Endothelial cell (in vitro differentiated cells): ENCODE measurements around the gene PIP4K2C. TPM values are rescaled to one million over a fixed set of nuclear protein-coding genes. Genes with fewer than 3 reads are reported as not detected.
A peak's percentile ranks its signal among the peaks of the same experiment; 100 is the strongest.
"Not testable (repeated sequence)": the region's sequence is repeated elsewhere in the genome, so short reads cannot be mapped to it uniquely, and the experiment has no call there.

Experiments used
- DNase-seq: peaks from one replicate; pipeline ENCODE4 v3.0.0; 2021; ENCODE audit warnings: low spot score
- H3K27ac Mint-ChIP-seq: one replicate; pipeline ENCODE4 v1.8.0; 2021; ENCODE audit warnings: mixed read lengths, inconsistent platforms; ENCODE audit not compliant: unreplicated experiment
- H3K27me3 Mint-ChIP-seq: one replicate; pipeline ENCODE4 v1.8.0; 2021; ENCODE audit warnings: mild to moderate bottlenecking, moderate library complexity, mixed read lengths, inconsistent platforms; ENCODE audit not compliant: unreplicated experiment
- H3K36me3 Mint-ChIP-seq: one replicate; pipeline ENCODE4 v1.8.0; 2021; ENCODE audit warnings: mild to moderate bottlenecking, low read depth, mixed read lengths, inconsistent platforms; ENCODE audit not compliant: unreplicated experiment
- H3K4me1 Mint-ChIP-seq: one replicate; pipeline ENCODE4 v1.8.0; 2021; ENCODE audit warnings: mild to moderate bottlenecking, mixed read lengths, inconsistent platforms; ENCODE audit not compliant: unreplicated experiment
- H3K4me3 Mint-ChIP-seq: one replicate; pipeline ENCODE4 v1.8.0; 2021; ENCODE audit warnings: mild to moderate bottlenecking, mixed read lengths, inconsistent platforms; ENCODE audit not compliant: unreplicated experiment
- H3K9me3 Mint-ChIP-seq: one replicate; pipeline ENCODE4 v1.8.0; 2021; ENCODE audit warnings: mixed read lengths, inconsistent platforms; ENCODE audit not compliant: unreplicated experiment
- CTCF ChIP-seq: fragments of 200-600 bp; sonication (generic); IDR thresholded peaks from one replicate; pipeline ENCODE4 v1.5.0; 2021; ENCODE audit warnings: antibody characterized with exemption; ENCODE audit not compliant: unreplicated experiment
- total RNA-seq: library from RNA; stranded (reverse); fragmentation: NEBNext Ultra II Directional; extraction: Animal tissue kit (Norgen Biotek cat#: 25700); gene quantifications from one replicate; pipeline ENCODE4 v1.2.1, GENCODE V29; 2021; ENCODE audit not compliant: unreplicated experiment

PIP4K2C gene
- total RNA-seq, 1 donor from 2014 or later: 18.5 TPM

- Mint-ChIP-seq H3K27me3 (peaks cover 28% of the 10 kb centered on the region), H3K27ac (no peak overlapping the region), H3K4me1 (peaks cover 16% of the 10 kb centered on the region), H3K4me3 (no peak overlapping the region), H3K36me3 (peaks cover 30% of the 10 kb centered on the region), H3K9me3 (no peaks in the 10 kb centered on the region)
- no peak for TF ChIP-seq CTCF
- DNase-seq: no peak
Observed at GRCh38 chr12:57614948-57615500, 24.0 kb downstream of the PIP4K2C start.

GRCh38 chr12:57615637-57616036, 24.6 kb downstream of the PIP4K2C start:
- Mint-ChIP-seq H3K27me3 (peaks cover 33% of the 10 kb centered on the region), H3K4me3 (no peak overlapping the region), H3K36me3 (peaks cover 34% of the 10 kb centered on the region), H3K27ac (no peak overlapping the region), H3K4me1 (peaks cover 16% of the 10 kb centered on the region), H3K9me3 (no peaks in the 10 kb centered on the region)
- TF ChIP-seq CTCF: no peak
- no peak for DNase-seq

- no peak for DNase-seq
- Mint-ChIP-seq H3K36me3 (peaks cover 35% of the 10 kb centered on the region), H3K27me3 (peaks cover 39% of the 10 kb centered on the region), H3K4me1 (peaks cover 23% of the 10 kb centered on the region), H3K4me3 (no peak overlapping the region), H3K27ac (no peak overlapping the region), H3K9me3 (no peaks in the 10 kb centered on the region)
- no peak for TF ChIP-seq CTCF
Observed at GRCh38 chr12:57616383-57617101, 25.6 kb downstream of the PIP4K2C start.

GRCh38 chr12:57617942-57618341, 26.9 kb downstream of the PIP4K2C start:
- H3K4me3 Mint-ChIP-seq: peak overlapping the region; percentile 77
- H3K27ac Mint-ChIP-seq: no peak overlapping the region
- H3K4me1 Mint-ChIP-seq: peaks cover 27% of the 10 kb centered on the region
- H3K36me3 Mint-ChIP-seq: peaks cover 40% of the 10 kb centered on the region
- DNase-seq: peak; percentile 4
- no peaks in the 10 kb centered on the region for H3K9me3 Mint-ChIP-seq
- peaks cover 47% of the 10 kb centered on the region for H3K27me3 Mint-ChIP-seq
- no peak for TF ChIP-seq CTCF

- H3K9me3 Mint-ChIP-seq, H3K4me3 Mint-ChIP-seq, DNase-seq, H3K27ac Mint-ChIP-seq: not testable (repeated sequence)
- peaks cover 31% of the 10 kb centered on the region for H3K4me1 Mint-ChIP-seq
- H3K36me3 Mint-ChIP-seq: peaks cover 45% of the 10 kb centered on the region
- H3K27me3 Mint-ChIP-seq: peaks cover 47% of the 10 kb centered on the region
Observed at GRCh38 chr12:57618431-57618830, 27.4 kb downstream of the PIP4K2C start.
